Measurements from ENCODE around the gene BEAN1. TPM values are rescaled to one million over a fixed set of nuclear protein-coding genes. Genes with fewer than 3 reads are reported as not detected.

The BEAN1 gene
- total and polyA plus RNA-seq, 8 donors, result 0.40 to 3.7 (median 0.55) TPM; not detected in 5

GRCh38 chr16:66391726-66392670 is 35.1 kb upstream of the BEAN1 start:
- Histone ChIP-seq H3K4me1 (no peaks in the 10 kb centered on the region), H3K36me3 (no peaks in the 10 kb centered on the region), H3K27ac (no peak overlapping the region), H3K4me3 (no peak overlapping the region), H3K27me3 (no peaks in the 10 kb centered on the region), H3K9me3 (no peaks in the 10 kb centered on the region)
- WGBS, 5 donors, result 84 to 88% (median 85%) methylated on average over 18 of the region's 18 CpGs
- DNase-seq, result no peak
- no peak for TF ChIP-seq EP300 (IDR thresholded peaks at IDR 0.05)
- TF ChIP-seq CTCF (IDR thresholded peaks at IDR 0.05), result no peak
- no peak for TF ChIP-seq POLR2AphosphoS5 (IDR thresholded peaks at IDR 0.05)
- TF ChIP-seq POLR2A (IDR thresholded peaks at IDR 0.05), result no peak
- intact Hi-C loops (cut with DNase I; ENCODE audit: low total_unique reads), result no loop called here

GRCh38 chr16:66395806-66396555 is 31.1 kb upstream of the BEAN1 start:
- Histone ChIP-seq H3K36me3 (peaks cover 0 to 4% (median 0%) of the 10 kb centered on the region in 4 donors), H3K27me3 (peaks cover 0 to 6% (median 0%) of the 10 kb centered on the region in 3 donors), H3K27ac (no peak overlapping the region), H3K4me3 (no peak overlapping the region), H3K4me1 (no peaks in the 10 kb centered on the region), H3K9me3 (no peaks in the 10 kb centered on the region)
- no peak for TF ChIP-seq CTCF (IDR thresholded peaks at IDR 0.05)
- intact Hi-C loops (cut with DNase I; ENCODE audit: low total_unique reads), result no loop called here
- WGBS, 5 donors, result 83 to 88% (median 86%) methylated on average over 5 to 7 of the region's 7 CpGs
- no peak for DNase-seq

- no peak overlapping the region for H3K4me3 ChIP-seq
- TF ChIP-seq POLR2A (IDR thresholded peaks at IDR 0.05) (no peak), POLR2AphosphoS5 (IDR thresholded peaks at IDR 0.05) (no peak), CTCF (IDR thresholded peaks at IDR 0.05) (no peak), EP300 (IDR thresholded peaks at IDR 0.05) (no peak)
- no peak overlapping the region for H3K27ac ChIP-seq
- WGBS, 5 donors, result 66 to 89% (median 79%) methylated on average over 5 of the region's 5 CpGs
- peaks cover 0 to 12% (median 0%) of the 10 kb centered on the region in 3 donors for H3K27me3 ChIP-seq
- no peak for DNase-seq
- H3K9me3 ChIP-seq, result no peaks in the 10 kb centered on the region
- no peaks in the 10 kb centered on the region for H3K4me1 ChIP-seq
- H3K36me3 ChIP-seq, result peaks cover 0 to 4% (median 0%) of the 10 kb centered on the region in 4 donors
- intact Hi-C loops (cut with DNase I; ENCODE audit: low total_unique reads), result no loop called here
Observed at GRCh38 chr16:66397736-66398433, 29.2 kb upstream of the BEAN1 start.

- H3K27me3 ChIP-seq, result peaks cover 0 to 17% (median 0%) of the 10 kb centered on the region in 3 donors
- no peak overlapping the region for H3K27ac ChIP-seq
- WGBS, 5 donors, result 71 to 88% (median 78%) methylated on average over 3 of the region's 3 CpGs
- H3K9me3 ChIP-seq, result no peaks in the 10 kb centered on the region
- TF ChIP-seq POLR2AphosphoS5 (IDR thresholded peaks at IDR 0.05) (no peak), EP300 (IDR thresholded peaks at IDR 0.05) (no peak), POLR2A (IDR thresholded peaks at IDR 0.05) (no peak), CTCF (IDR thresholded peaks at IDR 0.05) (no peak)
- H3K4me1 ChIP-seq, result no peaks in the 10 kb centered on the region
- no peak for DNase-seq
- H3K4me3 ChIP-seq, result no peak overlapping the region
- intact Hi-C loops (cut with DNase I; ENCODE audit: low total_unique reads), result no loop called here
- peaks cover 0 to 4% (median 0%) of the 10 kb centered on the region in 4 donors for H3K36me3 ChIP-seq
Observed at GRCh38 chr16:66399031-66399430, 28.1 kb upstream of the BEAN1 start.
